H9 (cell line): ENCODE data around the gene CDH6. TPM values are rescaled to one million over a fixed set of nuclear protein-coding genes. Genes with fewer than 3 reads are reported as not detected.
A peak's percentile ranks its signal among the peaks of the same experiment; 100 is the strongest.

Experiments
- DNase-seq: peaks from one replicate; pipeline ENCODE4 v3.0.0-alpha.2; 2017
- H2AFZ ChIP-seq: one replicate; pipeline ENCODE4 v1.6.1; 2013; ENCODE audit warnings: mild to moderate bottlenecking, low read length, control low read depth, moderate library complexity
- H2AK5ac ChIP-seq: 2 replicates; pipeline ENCODE4 v1.6.1; 2013; ENCODE audit warnings: low read length, control low read depth, mixed read lengths; ENCODE audit not compliant: insufficient read length
- H2BK120ac ChIP-seq: one replicate; pipeline ENCODE4 v1.6.1; 2013; ENCODE audit warnings: low read depth, mild to moderate bottlenecking, low read length, control low read depth, inconsistent platforms; ENCODE audit not compliant: poor library complexity, severe bottlenecking
- H2BK12ac ChIP-seq: 2 replicates; pipeline ENCODE4 v1.6.1; 2013; ENCODE audit warnings: low read length, control low read depth, mixed read lengths, low read depth; ENCODE audit not compliant: insufficient read length
- H2BK15ac ChIP-seq: 2 replicates; pipeline ENCODE4 v1.6.1; 2013; ENCODE audit warnings: low read depth, low read length, control low read depth
- H2BK20ac ChIP-seq: one replicate; pipeline ENCODE4 v1.6.1; 2013; ENCODE audit warnings: low read depth, mild to moderate bottlenecking, low read length, control low read depth, inconsistent platforms; ENCODE audit not compliant: poor library complexity, severe bottlenecking
- H2BK5ac ChIP-seq: 2 replicates; pipeline ENCODE4 v1.6.1; 2013; ENCODE audit warnings: low read length, control low read depth, mixed read lengths; ENCODE audit not compliant: insufficient read length
- H3K14ac ChIP-seq: 2 replicates; pipeline ENCODE4 v1.6.1; 2013; ENCODE audit warnings: low read length, control low read depth; ENCODE audit not compliant: insufficient read depth
- H3K18ac ChIP-seq: 2 replicates; pipeline ENCODE4 v1.6.1; 2013; ENCODE audit warnings: low read depth, mild to moderate bottlenecking, mixed read lengths, low read length, control low read depth; ENCODE audit not compliant: insufficient read length
- H3K23ac ChIP-seq: 2 replicates; pipeline ENCODE4 v1.6.1; 2013; ENCODE audit warnings: low read length, control low read depth, mixed read lengths, low read depth; ENCODE audit not compliant: insufficient read length
- H3K23me2 ChIP-seq: 2 replicates; pipeline ENCODE4 v1.6.1; 2013; ENCODE audit warnings: low read depth, mild to moderate bottlenecking, mixed read lengths, low read length, control low read depth; ENCODE audit not compliant: insufficient read length, poor library complexity, severe bottlenecking
- H3K27ac ChIP-seq: 2 replicates; pipeline ENCODE4 v1.5.1; 2013; ENCODE audit warnings: low read length, control low read depth, mixed read lengths, low read depth; ENCODE audit not compliant: insufficient read length
- H3K27me3 ChIP-seq: 2 replicates; pipeline ENCODE4 v1.6.1; 2013; ENCODE audit warnings: low read length, control low read depth, inconsistent platforms; ENCODE audit not compliant: insufficient read depth
- H3K4ac ChIP-seq: 2 replicates; pipeline ENCODE4 v1.6.1; 2013; ENCODE audit warnings: low read depth, mild to moderate bottlenecking, control low read depth, inconsistent platforms, low read length, moderate library complexity
- H3K4me1 ChIP-seq: 2 replicates; pipeline ENCODE4 v1.6.1; 2013; ENCODE audit warnings: low read length, control low read depth, inconsistent platforms; ENCODE audit not compliant: insufficient read depth
- H3K4me2 ChIP-seq: 2 replicates; pipeline ENCODE4 v1.6.1; 2013; ENCODE audit warnings: low read length, control low read depth, mixed read lengths; ENCODE audit not compliant: insufficient read length, insufficient read depth
- H3K56ac ChIP-seq: 2 replicates; pipeline ENCODE4 v1.6.1; 2013; ENCODE audit warnings: low read depth, mild to moderate bottlenecking, mixed read lengths, low read length, control low read depth; ENCODE audit not compliant: insufficient read length
- H3K79me1 ChIP-seq: 2 replicates; pipeline ENCODE4 v1.6.1; 2013; ENCODE audit warnings: low read depth, mild to moderate bottlenecking, moderate library complexity, low read length, control low read depth, inconsistent platforms; ENCODE audit not compliant: insufficient read depth, poor library complexity, severe bottlenecking
- H3K79me2 ChIP-seq: 2 replicates; pipeline ENCODE4 v1.6.1; 2013; ENCODE audit warnings: low read length, control low read depth, inconsistent platforms; ENCODE audit not compliant: insufficient read depth
- H3K9ac ChIP-seq: 2 replicates; pipeline ENCODE4 v1.6.1; 2013; ENCODE audit warnings: low read length, control low read depth, mixed read lengths; ENCODE audit not compliant: insufficient read length; ENCODE audit errors: extremely low read depth
- H3K9me3 ChIP-seq: one replicate; pipeline ENCODE4 v1.6.1; 2013; ENCODE audit warnings: low read depth, low read length, inconsistent platforms; ENCODE audit not compliant: control insufficient read depth
- H3T11ph ChIP-seq: one replicate; pipeline ENCODE4 v1.6.1; 2013; ENCODE audit warnings: mild to moderate bottlenecking, low read length, control low read depth, inconsistent platforms
- H4K20me1 ChIP-seq: one replicate; pipeline ENCODE4 v1.6.1; 2013; ENCODE audit not compliant: control insufficient read depth, insufficient read length, insufficient read depth
- H4K5ac ChIP-seq: 2 replicates; pipeline ENCODE4 v1.6.1; 2013; ENCODE audit warnings: low read depth, mild to moderate bottlenecking, mixed read lengths, low read length, control low read depth; ENCODE audit not compliant: insufficient read length
- H4K8ac ChIP-seq: replicated peaks from 2 replicates; pipeline ENCODE4 v1.6.1; 2013; ENCODE audit warnings: low read length, control low read depth, mixed read lengths, low read depth; ENCODE audit not compliant: insufficient read length
- H4K91ac ChIP-seq: 2 replicates; pipeline ENCODE4 v1.6.1; 2013; ENCODE audit warnings: low read depth, mild to moderate bottlenecking, moderate library complexity, mixed read lengths, low read length, control low read depth; ENCODE audit not compliant: insufficient read length
- H3K27ac Mint-ChIP-seq, 3 experiments: 2 replicates in 2 of 3; 3 replicates in 1 of 3; pipeline ENCODE4 v1.8.0; 2020 to 2021; ENCODE audit warnings: mixed read lengths in 3 of 3, mild to moderate bottlenecking in 1 of 3, moderate library complexity in 1 of 3
- H3K27me3 Mint-ChIP-seq: 2 replicates; pipeline ENCODE4 v1.8.0; 2021; ENCODE audit warnings: low read depth, mild to moderate bottlenecking, moderate library complexity, mixed read lengths
- H3K36me3 Mint-ChIP-seq, 3 experiments: 2 replicates in 2 of 3; 3 replicates in 1 of 3; pipeline ENCODE4 v1.8.0; 2020 to 2021; ENCODE audit warnings: low read depth in 3 of 3, mixed read lengths in 3 of 3; ENCODE audit not compliant: insufficient read depth in 1 of 3
- H3K4me1 Mint-ChIP-seq, 2 experiments: 2 replicates each; pipeline ENCODE4 v1.8.0; 2020; ENCODE audit warnings: mixed read lengths in 2 of 2
- H3K4me3 Mint-ChIP-seq, 2 experiments: 2 replicates in 1 of 2; 3 replicates in 1 of 2; pipeline ENCODE4 v1.8.0; 2020 to 2021; ENCODE audit warnings: mild to moderate bottlenecking in 2 of 2, mixed read lengths in 2 of 2, moderate library complexity in 1 of 2
- H3K9me3 Mint-ChIP-seq, 2 experiments: 2 replicates in 1 of 2; 3 replicates in 1 of 2; pipeline ENCODE4 v1.8.0; 2020; ENCODE audit warnings: mild to moderate bottlenecking in 2 of 2, mixed read lengths in 2 of 2, moderate library complexity in 1 of 2
- CTCF ChIP-seq: fragments of 200-600 bp; sonication (generic); conservative IDR thresholded peaks from 3 replicates; pipeline ENCODE4 v1.8.0; 2021; ENCODE audit warnings: antibody characterized with exemption, mild to moderate bottlenecking
- WGBS: extraction: QIAGEN DNeasy Blood & Tissue Kit; methylation state at CpG from one replicate; pipeline ENCODE4 v1.1.7; 2013; ENCODE audit warnings: missing lambda C conversion rate, low lambda C conversion rate, mixed read lengths; ENCODE audit not compliant: insufficient read length; ENCODE audit errors: extremely low coverage; 5-methylcytosine and 5-hydroxymethylcytosine counted together
- total RNA-seq: library from RNA; stranded (reverse); gene quantifications from 2 replicates; pipeline ENCODE4 v1.2.1, GENCODE V29; 2021

Gene CDH6
- total RNA-seq, 1 experiment from 2014 or later = 11.7 TPM

- Histone ChIP-seq H3K79me1 (no peaks in the 10 kb centered on the region), H3K9ac (no peak overlapping the region), H3K4ac (no peak overlapping the region), H4K20me1 (no peaks in the 10 kb centered on the region), H4K5ac (no peak overlapping the region), H2BK120ac (no peak overlapping the region), H4K91ac (no peak overlapping the region), H3K4me1 (peaks cover 2% of the 10 kb centered on the region; the same call in 1 of the 2 replicates), H3T11ph (no peak overlapping the region), H3K4me2 (no peak overlapping the region), H2AK5ac (no peak overlapping the region), H3K56ac (no peak overlapping the region), H3K23ac (no peak overlapping the region), H3K14ac (no peak overlapping the region), H2AFZ (no peak overlapping the region), H4K8ac (no peak overlapping the region), H2BK12ac (no peak overlapping the region), H3K79me2 (no peaks in the 10 kb centered on the region), H2BK15ac (no peak overlapping the region), H3K27me3 (no peaks in the 10 kb centered on the region), H3K18ac (no peak overlapping the region), H3K23me2 (no peaks in the 10 kb centered on the region), H3K9me3 (no peaks in the 10 kb centered on the region), H3K27ac (no peak overlapping the region), H2BK5ac (no peak overlapping the region), H2BK20ac (no peak overlapping the region)
- Mint-ChIP-seq H3K9me3 (no peaks in the 10 kb centered on the region), H3K27me3 (no peaks in the 10 kb centered on the region), H3K36me3 (no peaks in the 10 kb centered on the region), H3K27ac (no peak overlapping the region), H3K4me1 (peaks cover 6% of the 10 kb centered on the region in 2 experiments; a peak in 3 of 4 replicates), H3K4me3 (no peak overlapping the region)
- peak; percentile 69 for TF ChIP-seq CTCF
- peak; percentile 78 for DNase-seq
- WGBS = no CpG with 5 or more reads among the region's 13 CpGs
These were observed 124.2 kb downstream of the CDH6 start for GRCh38 chr5:31317665-31318064.
